Measurements from ENCODE around the gene WDFY2.

- TF ChIP-seq POLR2AphosphoS5 (IDR thresholded peaks at IDR 0.05; ENCODE audit: borderline replicate concordance, low read depth, low read length) (no peak), EZH2 (IDR thresholded peaks at IDR 0.05) (no peak)
Measured at GRCh38 chr13:51783428-51784094, 199.3 kb downstream of the WDFY2 start.
